Lung (tissue), 12 donors: ENCODE results near the gene GRIP2. TPM values are rescaled to one million over a fixed set of nuclear protein-coding genes. Genes with fewer than 3 reads are reported as not detected.

ENCODE experiments used
- ATAC-seq: fragments of 200-7000 bp; cut with Tn5 transposase; one replicate; pipeline ENCODE4 v1.9.1; 2020; ENCODE audit warnings: moderate number of reproducible peaks; ENCODE audit not compliant: insufficient read depth, low FRiP score
- DNase-seq, 3 donors: peaks; one replicate each; pipeline ENCODE4 v3.0.0-alpha.2; 2013 to 2017
- H3K27ac ChIP-seq, 2 donors: one replicate each; pipeline ENCODE4 v1.5.1; 2013; ENCODE audit warnings: mild to moderate bottlenecking in 2 of 2, moderate library complexity in 2 of 2, control low read depth in 1 of 2, inconsistent platforms in 1 of 2, low read depth in 1 of 2, low read length in 1 of 2
- H3K27me3 ChIP-seq, 3 donors: one replicate each; pipeline ENCODE4 v1.5.1; 2013; ENCODE audit warnings: low read length in 2 of 3; ENCODE audit not compliant: control insufficient read depth in 3 of 3, insufficient read depth in 3 of 3
- H3K36me3 ChIP-seq, 4 donors: one replicate each; pipeline ENCODE4 v1.5.1; 2013; ENCODE audit warnings: low read length in 4 of 4, mild to moderate bottlenecking in 1 of 4, moderate library complexity in 1 of 4; ENCODE audit not compliant: control insufficient read depth in 4 of 4, insufficient read depth in 4 of 4
- H3K4me1 ChIP-seq, 5 donors: one replicate each; pipeline ENCODE4 v1.5.1; 2013; ENCODE audit warnings: low read length in 5 of 5, mild to moderate bottlenecking in 2 of 5, moderate library complexity in 1 of 5; ENCODE audit not compliant: control insufficient read depth in 5 of 5, insufficient read depth in 5 of 5
- H3K4me3 ChIP-seq: one replicate; pipeline ENCODE4 v1.5.1; 2013; ENCODE audit warnings: mild to moderate bottlenecking, control low read depth, moderate library complexity
- H3K9ac ChIP-seq, 2 donors: one replicate each; pipeline ENCODE4 v1.5.1; 2013; ENCODE audit warnings: low read length in 2 of 2, control low read depth in 1 of 2; ENCODE audit not compliant: insufficient read depth in 1 of 2
- H3K9me3 ChIP-seq, 4 donors: one replicate each; pipeline ENCODE4 v1.5.1; 2013; ENCODE audit warnings: low read length in 3 of 4, mild to moderate bottlenecking in 1 of 4, moderate library complexity in 1 of 4; ENCODE audit not compliant: control insufficient read depth in 4 of 4, insufficient read depth in 3 of 4
- WGBS, 2 donors: extraction: QIAGEN DNeasy Blood & Tissue Kit; methylation state at CpG; one replicate each; pipeline ENCODE4 v1.1.7; 2013; 5-methylcytosine and 5-hydroxymethylcytosine counted together
- polyA plus RNA-seq, 2 donors: library from polyadenylated mRNA; stranded (reverse); fragments of 200-250 nt; gene quantifications; one replicate each; pipeline ENCODE4 v1.2.1, GENCODE V29; 2013
- total RNA-seq, 2 donors: library from RNA; depleted of rRNA in 1 of 2; stranded (reverse); fragments of >200 nt in 1 of 2; gene quantifications; one replicate each; pipeline ENCODE4 v1.2.1, GENCODE V29; 2014 to 2021
- TF ChIP-seq, protein P1 (sequence below): IDR thresholded peaks from 2 replicates; pipeline ENCODE4 v1.5.1; 2012; ENCODE audit warnings: mild to moderate bottlenecking; ENCODE audit errors: control extremely low read depth, extremely low read depth
- donor health status: control.
- donor health status: control.
- donor health status: Bipolar disorder and iron deficiency.
- donor health status: healthy.
- donor health status: DM: yes; HTN: yes; CAD: no.

The GRIP2 gene
- total and polyA plus RNA-seq, 4 donors: 0.05 to 1.2 (median 0.64) TPM

DNA sequence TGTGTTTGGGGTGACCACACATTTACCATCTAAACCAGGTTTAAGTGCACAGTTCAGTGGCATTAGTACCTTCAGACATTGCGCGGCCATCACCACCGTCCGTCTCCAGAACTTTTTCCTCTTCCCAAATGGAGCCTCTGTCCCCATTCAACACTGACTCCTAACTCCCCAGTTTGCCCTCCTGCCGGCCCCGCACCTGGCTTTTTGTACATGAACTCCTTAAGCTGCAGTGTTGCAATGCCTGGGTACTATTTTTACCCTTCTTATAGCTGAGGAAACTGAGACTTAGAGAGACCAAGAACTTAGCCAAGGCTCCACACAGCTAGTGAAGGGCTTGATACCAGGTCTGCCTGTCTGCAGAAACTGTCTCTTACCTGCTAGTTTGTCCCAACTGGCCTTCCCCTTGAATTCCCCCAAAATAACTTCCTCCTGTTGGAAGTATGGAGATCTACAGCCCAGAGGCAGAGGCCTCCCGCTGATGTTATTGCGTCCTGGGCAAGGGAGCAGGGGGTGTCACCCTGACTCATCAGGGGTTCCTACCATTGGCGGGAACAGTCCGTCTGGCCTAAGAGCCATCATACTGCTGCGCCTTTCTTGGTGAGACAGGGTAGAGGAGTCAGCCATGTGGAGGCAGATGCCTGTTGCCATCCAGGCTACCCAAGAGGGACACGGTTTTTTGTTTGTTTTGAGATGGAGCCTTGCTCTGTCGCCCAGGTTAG lies 65.6 kb downstream of the GRIP2 start:
- no peaks in the 10 kb centered on the region for H3K9me3 ChIP-seq
- DNase-seq (no peak), ATAC-seq (no peak)
- H3K27ac ChIP-seq: no peak overlapping the region
- peaks cover 0 to 9% (median 2%) of the 10 kb centered on the region in 5 donors for H3K4me1 ChIP-seq
- WGBS, 2 donors: 95 to 96% methylated on average over 13 of the region's 13 CpGs
- H3K9ac ChIP-seq: no peak overlapping the region
- no peaks in the 10 kb centered on the region for H3K27me3 ChIP-seq
- TF ChIP-seq, protein P1, sequence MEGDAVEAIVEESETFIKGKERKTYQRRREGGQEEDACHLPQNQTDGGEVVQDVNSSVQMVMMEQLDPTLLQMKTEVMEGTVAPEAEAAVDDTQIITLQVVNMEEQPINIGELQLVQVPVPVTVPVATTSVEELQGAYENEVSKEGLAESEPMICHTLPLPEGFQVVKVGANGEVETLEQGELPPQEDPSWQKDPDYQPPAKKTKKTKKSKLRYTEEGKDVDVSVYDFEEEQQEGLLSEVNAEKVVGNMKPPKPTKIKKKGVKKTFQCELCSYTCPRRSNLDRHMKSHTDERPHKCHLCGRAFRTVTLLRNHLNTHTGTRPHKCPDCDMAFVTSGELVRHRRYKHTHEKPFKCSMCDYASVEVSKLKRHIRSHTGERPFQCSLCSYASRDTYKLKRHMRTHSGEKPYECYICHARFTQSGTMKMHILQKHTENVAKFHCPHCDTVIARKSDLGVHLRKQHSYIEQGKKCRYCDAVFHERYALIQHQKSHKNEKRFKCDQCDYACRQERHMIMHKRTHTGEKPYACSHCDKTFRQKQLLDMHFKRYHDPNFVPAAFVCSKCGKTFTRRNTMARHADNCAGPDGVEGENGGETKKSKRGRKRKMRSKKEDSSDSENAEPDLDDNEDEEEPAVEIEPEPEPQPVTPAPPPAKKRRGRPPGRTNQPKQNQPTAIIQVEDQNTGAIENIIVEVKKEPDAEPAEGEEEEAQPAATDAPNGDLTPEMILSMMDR: no peak
- H3K4me3 ChIP-seq: no peak overlapping the region
- peaks cover 14 to 38% (median 35%) of the 10 kb centered on the region in 4 donors for H3K36me3 ChIP-seq

DNA sequence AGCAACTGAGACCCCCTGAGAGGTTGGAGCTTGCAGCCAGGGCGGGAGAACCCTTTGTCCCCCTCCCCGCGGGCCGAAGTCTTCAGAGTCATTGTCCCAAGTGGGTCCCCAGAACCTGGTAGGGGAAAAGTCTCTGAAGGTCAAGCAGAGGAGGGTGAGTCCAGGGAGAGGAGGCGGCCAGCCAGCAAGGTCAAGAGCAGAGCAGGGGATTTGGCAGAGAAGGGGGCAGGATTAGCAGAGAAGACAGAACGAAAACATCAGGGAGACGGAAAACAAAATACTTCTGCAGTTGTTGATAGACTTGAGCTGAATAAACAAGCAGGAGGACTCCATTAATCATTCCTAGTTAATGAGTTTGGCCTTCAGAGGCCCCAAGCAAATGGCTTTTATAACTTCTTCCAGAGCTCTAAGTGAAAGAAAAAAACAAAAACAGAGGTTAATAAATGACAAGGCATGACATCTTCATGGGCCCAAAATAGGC lies 66.7 kb downstream of the GRIP2 start:
- Histone ChIP-seq H3K27ac (peak overlapping the region in 1 of 2 donors; percentile 43), H3K9ac (no peak overlapping the region), H3K27me3 (no peaks in the 10 kb centered on the region), H3K4me3 (no peak overlapping the region), H3K9me3 (no peaks in the 10 kb centered on the region), H3K36me3 (peaks cover 11 to 37% (median 34%) of the 10 kb centered on the region in 4 donors), H3K4me1 (peaks cover 0 to 5% (median 0%) of the 10 kb centered on the region in 5 donors)
- WGBS, 2 donors: 88 to 95% methylated on average over 7 of the region's 7 CpGs
- DNase-seq (peak in 1 of 3 donors; percentile 45), ATAC-seq (no peak)
- TF ChIP-seq, protein P1: no peak

DNA sequence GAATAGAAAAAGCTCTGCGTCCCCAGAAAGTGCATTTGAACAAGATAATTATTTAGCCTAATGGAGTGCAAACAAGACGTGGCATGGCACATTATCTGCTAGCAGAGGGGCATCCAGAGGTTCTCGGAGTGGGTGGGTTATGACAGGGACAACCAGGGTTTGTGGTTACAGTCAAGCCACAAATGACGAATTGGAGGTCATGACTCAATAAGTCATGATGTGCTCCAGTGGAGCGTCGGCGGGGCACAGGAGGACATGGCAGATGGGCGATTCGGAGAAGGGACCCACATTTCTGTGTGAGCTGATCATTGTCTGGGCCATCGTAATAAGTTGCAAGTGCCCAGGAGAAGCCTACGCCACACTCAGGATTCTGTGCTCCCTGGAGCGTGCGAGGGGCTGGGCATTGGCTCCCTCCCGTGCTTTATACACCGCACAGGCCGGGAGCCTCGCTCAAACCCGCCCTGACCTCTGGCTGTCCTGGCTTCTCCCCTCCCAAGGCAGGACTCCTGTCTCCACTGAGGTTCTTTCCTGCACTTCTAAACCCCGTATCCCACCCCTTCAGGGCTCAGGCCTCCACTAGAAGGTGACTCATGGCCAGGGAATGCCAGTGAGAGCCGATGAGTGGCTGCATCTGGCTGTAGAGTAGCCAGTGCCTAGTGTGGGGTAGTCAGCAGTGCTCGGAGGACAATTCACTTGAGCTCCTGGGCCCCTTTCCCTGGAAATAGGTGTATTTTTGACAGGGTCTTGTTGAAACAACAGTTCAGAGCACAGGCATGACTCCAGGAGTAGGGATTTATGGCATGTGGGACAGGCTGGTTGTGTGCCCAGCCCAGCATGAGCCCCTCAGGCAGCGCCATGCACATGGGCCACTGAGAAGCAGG lies 67.4 kb downstream of the GRIP2 start:
- peak overlapping the region in 1 of 2 donors; percentile 43 for H3K27ac ChIP-seq
- TF ChIP-seq, protein P1: no peak
- H3K27me3 ChIP-seq: no peaks in the 10 kb centered on the region
- H3K36me3 ChIP-seq: peaks cover 8 to 39% (median 33%) of the 10 kb centered on the region in 4 donors
- H3K9ac ChIP-seq: no peak overlapping the region
- ATAC-seq (peak; percentile 89), DNase-seq (peak in 1 of 3 donors; percentile 43)
- 82 to 88% methylated on average over 22 of the region's 22 CpGs for WGBS, 2 donors
- H3K4me3 ChIP-seq: no peak overlapping the region
- H3K4me1 ChIP-seq: peaks cover 0 to 5% (median 0%) of the 10 kb centered on the region in 5 donors
- no peaks in the 10 kb centered on the region for H3K9me3 ChIP-seq
